ENCODE measurements around the gene EIF1. TPM values are rescaled to one million over a fixed set of nuclear protein-coding genes. Genes with fewer than 3 reads are reported as not detected.

The EIF1 gene
- total RNA-seq, 1 experiment from 2014 or later: 775 TPM

- DNase-seq: no peak
- Histone ChIP-seq H3K4me3 (no peak overlapping the region), H3K4me2 (peak overlapping the region; percentile 66), H2AFZ (no peak overlapping the region), H3K79me2 (ENCODE audit: low read depth) (peaks cover 14% of the 10 kb centered on the region; the same call in 1 of the 2 replicates), H3K4me1 (replicated peaks; ENCODE audit: insufficient read depth) (peaks cover 62% of the 10 kb centered on the region), H3K9me3 (ENCODE audit: insufficient read depth, low read depth) (no peaks in the 10 kb centered on the region), H3K27me3 (ENCODE audit: insufficient read depth, low read depth) (no peaks in the 10 kb centered on the region), H3K9me2 (ENCODE audit: insufficient read depth) (no peaks in the 10 kb centered on the region), H3F3A (ENCODE audit: insufficient read depth, low read depth) (peaks cover 42% of the 10 kb centered on the region), H4K20me1 (ENCODE audit: insufficient read depth) (no peaks in the 10 kb centered on the region), H3K36me3 (ENCODE audit: low read depth) (no peaks in the 10 kb centered on the region), H3K27ac (peak overlapping the region; percentile 98)
- TSS peak; percentile 46 for BruUV-seq (replicated peaks)
- no peak for TF ChIP-seq EZH2 (IDR thresholded peaks at IDR 0.05; ENCODE audit: low read depth)
- TF ChIP-seq CTCF (conservative IDR thresholded peaks at IDR 0.05): no peak
- POLR2A ChIA-PET (ENCODE audit: unreplicated experiment): interaction anchor here (0.5 to 1.0 kb wide), 6 partner anchors 51 to 1144 kb away, joined by 3 to 7 read pairs (median 4); partner anchors contain the start of gene KRT19
- CTCF ChIA-PET: interaction anchor here (0.5 to 1.4 kb wide), 2 partner anchors 108 to 1355 kb away, joined by 6 to 19 read pairs; no protein-coding TSS in a partner anchor
- intact Hi-C loops (cut with micrococcal nuclease; ENCODE audit: unreplicated experiment): loop anchor here (5.0 kb wide), 1 partner anchor 254 kb away; no protein-coding TSS in a partner anchor
These were observed 32.2 kb upstream of the EIF1 start for GRCh38 chr17:41656249-41657023.

DNA sequence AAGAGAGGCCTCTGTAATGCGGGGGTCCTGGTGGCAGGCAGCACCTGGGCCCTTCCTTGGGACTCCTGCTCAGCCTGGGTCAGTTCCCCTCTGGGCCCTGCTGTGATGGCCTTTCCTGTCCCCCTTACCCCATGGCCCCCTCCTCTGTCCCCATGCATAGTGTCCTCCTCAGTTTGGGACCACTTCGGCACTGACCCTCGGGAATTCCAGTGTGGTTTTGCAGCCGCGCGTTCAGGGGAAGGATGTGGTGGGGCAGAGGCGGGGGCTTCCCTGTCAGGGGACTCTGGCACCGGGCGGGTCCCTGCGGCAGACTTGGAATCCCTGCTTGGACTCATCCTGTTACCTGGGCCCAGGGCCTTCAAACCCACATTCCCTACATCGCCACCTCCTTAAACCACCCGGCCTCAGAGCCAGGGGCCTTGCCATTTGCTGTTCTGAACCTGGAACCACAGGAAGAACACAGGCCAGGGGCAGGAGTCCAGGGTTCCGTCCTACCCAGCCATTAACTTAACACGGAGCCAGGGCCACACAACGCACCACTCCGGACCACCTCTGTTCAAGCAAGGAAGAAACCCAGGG lies 31.4 kb upstream of the EIF1 start:
- no peaks in the 10 kb centered on the region for H3K27me3 ChIP-seq (ENCODE audit: insufficient read depth, low read depth)
- peaks cover 36% of the 10 kb centered on the region for H3F3A ChIP-seq (ENCODE audit: insufficient read depth, low read depth)
- ChIA-PET CTCF (interaction anchor here (1.4 kb wide), 1 partner anchor 8 kb away, joined by 10 read pairs; no protein-coding TSS in a partner anchor), POLR2A (ENCODE audit: unreplicated experiment) (no interaction called here)
- TF ChIP-seq EZH2 (IDR thresholded peaks at IDR 0.05; ENCODE audit: low read depth) (no peak), CTCF (conservative IDR thresholded peaks at IDR 0.05) (no peak)
- no peaks in the 10 kb centered on the region for H3K9me2 ChIP-seq (ENCODE audit: insufficient read depth)
- peak overlapping the region; percentile 98 for H3K27ac ChIP-seq
- H3K36me3 ChIP-seq (ENCODE audit: low read depth): no peaks in the 10 kb centered on the region
- BruUV-seq (replicated peaks): no TSS peak
- no peaks in the 10 kb centered on the region for H4K20me1 ChIP-seq (ENCODE audit: insufficient read depth)
- intact Hi-C loops (cut with micrococcal nuclease; ENCODE audit: unreplicated experiment): loop anchor here (5.0 kb wide), 1 partner anchor 255 kb away; no protein-coding TSS in a partner anchor
- no peak for DNase-seq
- H2AFZ ChIP-seq: no peak overlapping the region
- H3K4me3 ChIP-seq: no peak overlapping the region
- H3K4me1 ChIP-seq (replicated peaks; ENCODE audit: insufficient read depth): peaks cover 54% of the 10 kb centered on the region
- H3K4me2 ChIP-seq: peak overlapping the region; percentile 66; the same call in 1 of the 2 replicates
- no peaks in the 10 kb centered on the region for H3K9me3 ChIP-seq (ENCODE audit: insufficient read depth, low read depth)
- H3K79me2 ChIP-seq (ENCODE audit: low read depth): peaks cover 9% of the 10 kb centered on the region; the same call in 1 of the 2 replicates

DNA sequence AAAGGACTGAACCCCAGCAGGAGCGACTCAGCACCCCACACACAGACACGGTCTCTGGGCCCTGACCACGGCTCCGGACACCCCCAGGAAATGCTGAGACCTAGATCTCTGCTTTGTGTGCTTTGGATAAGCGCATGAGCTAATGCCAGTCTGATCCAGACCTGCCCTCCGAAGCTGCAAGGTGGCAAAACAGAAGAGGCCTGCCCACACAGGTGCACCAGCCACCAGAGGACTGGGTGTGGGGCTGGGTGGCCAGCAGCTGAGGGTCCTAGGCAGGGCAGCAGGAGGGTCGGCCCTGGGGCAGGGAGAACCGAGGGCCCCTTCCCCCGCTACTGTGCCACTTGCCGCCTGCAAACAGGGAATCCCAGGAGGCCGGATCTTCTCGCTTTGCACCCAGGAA lies 30.7 kb upstream of the EIF1 start:
- DNase-seq: no peak
- Histone ChIP-seq H3K4me3 (no peak overlapping the region), H3K27ac (0 out of 2 replicates have a peak overlapping the region, but pooled peaks have one; percentile 98), H3K9me3 (ENCODE audit: insufficient read depth, low read depth) (no peaks in the 10 kb centered on the region), H3K4me1 (replicated peaks; ENCODE audit: insufficient read depth) (peaks cover 47% of the 10 kb centered on the region), H3F3A (ENCODE audit: insufficient read depth, low read depth) (peaks cover 31% of the 10 kb centered on the region), H3K79me2 (ENCODE audit: low read depth) (peaks cover 8% of the 10 kb centered on the region; the same call in 1 of the 2 replicates), H3K36me3 (ENCODE audit: low read depth) (no peaks in the 10 kb centered on the region), H4K20me1 (ENCODE audit: insufficient read depth) (no peaks in the 10 kb centered on the region), H3K27me3 (ENCODE audit: insufficient read depth, low read depth) (no peaks in the 10 kb centered on the region), H3K9me2 (ENCODE audit: insufficient read depth) (no peaks in the 10 kb centered on the region), H2AFZ (no peak overlapping the region), H3K4me2 (no peak overlapping the region)
- ChIA-PET CTCF (interaction anchor here (1.4 kb wide), 1 partner anchor 9 kb away, joined by 10 read pairs; no protein-coding TSS in a partner anchor), POLR2A (ENCODE audit: unreplicated experiment) (no interaction called here)
- TF ChIP-seq EZH2 (IDR thresholded peaks at IDR 0.05; ENCODE audit: low read depth): no peak
- intact Hi-C loops (cut with micrococcal nuclease; ENCODE audit: unreplicated experiment): loop anchor here (5.0 kb wide), 1 partner anchor 256 kb away; no protein-coding TSS in a partner anchor
- no TSS peak for BruUV-seq (replicated peaks)
